SKM-1 (cell line): ENCODE measurements around the gene C2.
"Not testable (repeated sequence)": the region's sequence is repeated elsewhere in the genome, so short reads cannot be mapped to it uniquely, and the experiment has no call there.

Source experiments
- DNase-seq: peaks from one replicate; lab custom pipeline; 2025; ENCODE audit not compliant: unreplicated experiment; lab: John Stamatoyannopoulos, UW

The C2 gene

DNA sequence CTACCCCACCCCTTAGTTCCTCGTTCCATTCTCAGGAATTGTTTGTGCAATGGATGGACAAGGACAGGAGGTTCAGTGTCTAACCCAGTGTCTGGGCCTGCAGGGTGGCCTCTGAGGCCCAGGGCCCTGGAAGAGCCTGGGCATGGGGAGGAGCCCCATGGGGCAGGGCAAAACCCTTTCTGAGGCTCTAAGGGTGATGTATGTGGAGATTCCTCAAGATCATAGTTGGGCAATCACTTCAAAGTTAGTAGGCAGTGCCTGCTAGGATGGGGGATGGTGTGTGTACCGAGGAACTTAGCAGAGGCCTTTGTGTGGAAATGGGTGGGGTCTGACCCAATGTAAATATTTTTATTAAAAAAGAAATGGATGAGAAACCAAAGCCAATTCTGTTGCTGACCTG lies 6.7 kb upstream of the C2 start:
- DNase-seq = no peak

DNA sequence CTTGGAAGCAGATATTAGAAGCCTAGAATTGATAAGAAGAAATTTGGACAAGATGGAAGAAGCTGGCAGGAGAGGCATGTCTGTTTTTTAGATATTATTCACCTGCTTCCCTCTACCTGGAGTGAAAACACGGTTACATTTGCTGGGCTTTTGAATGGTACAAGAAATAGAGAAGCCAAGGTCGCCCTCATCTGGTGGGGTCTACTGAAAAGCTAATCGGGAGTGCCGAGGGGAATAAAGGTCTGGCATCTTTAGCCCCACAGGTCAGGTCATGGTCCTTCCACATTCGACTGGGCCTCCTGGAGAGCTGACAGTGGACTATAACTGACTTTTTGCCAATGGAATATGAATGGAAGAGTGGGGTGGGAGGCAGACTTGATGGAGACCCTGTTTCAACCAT lies 4.6 kb upstream of the C2 start:
- DNase-seq = no peak

DNA sequence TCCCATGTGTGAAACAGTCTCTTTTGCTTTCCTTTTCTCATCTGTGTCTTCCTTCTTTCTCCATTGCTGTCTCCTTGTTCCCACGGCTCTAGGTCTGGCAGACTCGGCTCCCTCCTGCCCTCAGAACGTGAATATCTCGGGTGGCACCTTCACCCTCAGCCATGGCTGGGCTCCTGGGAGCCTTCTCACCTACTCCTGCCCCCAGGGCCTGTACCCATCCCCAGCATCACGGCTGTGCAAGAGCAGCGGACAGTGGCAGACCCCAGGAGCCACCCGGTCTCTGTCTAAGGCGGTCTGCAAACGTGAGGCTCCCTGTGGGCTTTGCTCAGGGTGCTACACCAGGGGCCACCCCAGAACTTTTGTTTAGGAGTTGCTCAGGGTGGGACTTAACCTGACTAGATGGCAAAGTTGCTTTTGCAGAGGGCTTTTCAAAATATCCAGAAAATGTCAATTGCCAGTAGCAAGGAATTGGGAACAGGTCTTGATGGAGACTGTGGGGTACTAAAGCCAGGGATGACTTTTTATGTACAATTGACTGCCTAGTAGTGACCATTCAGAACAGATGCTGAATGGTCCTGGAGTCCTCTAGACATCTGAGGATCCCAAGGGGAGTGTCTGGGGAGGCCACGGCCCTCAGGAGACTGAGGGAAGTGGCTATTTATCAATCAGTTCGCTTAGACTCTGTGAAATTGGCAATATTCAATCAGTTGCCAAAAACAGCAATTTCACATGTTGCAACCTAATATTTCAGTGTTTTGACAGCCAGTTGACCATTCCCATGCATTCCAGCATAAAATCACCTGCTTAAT lies 550 bp downstream of the C2 start:
- DNase-seq = no peak

DNA sequence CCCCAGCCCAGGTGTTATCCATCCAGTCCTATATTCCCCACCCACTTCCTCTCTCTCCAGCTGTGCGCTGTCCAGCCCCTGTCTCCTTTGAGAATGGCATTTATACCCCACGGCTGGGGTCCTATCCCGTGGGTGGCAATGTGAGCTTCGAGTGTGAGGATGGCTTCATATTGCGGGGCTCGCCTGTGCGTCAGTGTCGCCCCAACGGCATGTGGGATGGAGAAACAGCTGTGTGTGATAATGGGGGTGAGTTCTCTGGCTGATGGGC lies 1.1 kb downstream of the C2 start:
- DNase-seq = no peak

DNA sequence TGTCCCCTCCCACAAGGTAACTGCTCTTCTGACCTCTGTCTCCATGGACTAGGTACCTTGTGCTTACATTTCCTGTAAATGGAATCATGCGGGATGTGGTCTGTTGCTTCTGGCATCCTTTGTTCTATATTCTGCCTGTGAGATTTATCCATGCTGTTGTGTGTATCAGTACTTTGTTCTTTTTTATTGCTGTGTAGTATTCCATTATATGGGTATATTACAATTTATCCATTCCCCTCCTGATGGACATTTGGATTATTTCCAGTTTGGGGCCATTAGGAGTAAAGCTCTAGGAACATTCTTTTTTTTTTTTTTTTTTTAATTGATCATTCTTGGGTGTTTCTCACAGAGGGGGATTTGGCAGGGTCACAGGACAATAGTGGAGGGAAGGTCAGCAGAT lies 3.4 kb downstream of the C2 start:
- no peak for DNase-seq

DNA sequence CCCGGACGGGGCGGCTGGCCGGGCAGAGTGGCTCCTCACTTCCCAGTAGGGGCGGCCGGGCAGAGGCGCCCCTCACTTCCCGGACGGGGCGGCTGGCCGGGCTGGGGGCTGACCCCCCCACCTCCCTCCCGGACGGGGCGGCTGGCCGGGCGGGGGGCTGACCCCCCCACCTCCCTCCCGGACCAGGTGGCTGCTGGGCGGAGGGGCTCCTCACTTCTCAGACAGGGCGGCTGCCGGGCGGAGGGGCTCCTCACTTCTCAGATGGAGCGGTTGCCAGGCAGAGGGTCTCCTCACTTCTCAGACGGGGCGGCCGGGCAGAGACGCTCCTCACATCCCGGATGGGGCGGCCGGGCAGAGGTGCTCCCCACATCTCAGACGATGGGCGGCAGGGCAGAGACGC lies 4.6 kb downstream of the C2 start:
- not testable (repeated sequence) for DNase-seq

DNA sequence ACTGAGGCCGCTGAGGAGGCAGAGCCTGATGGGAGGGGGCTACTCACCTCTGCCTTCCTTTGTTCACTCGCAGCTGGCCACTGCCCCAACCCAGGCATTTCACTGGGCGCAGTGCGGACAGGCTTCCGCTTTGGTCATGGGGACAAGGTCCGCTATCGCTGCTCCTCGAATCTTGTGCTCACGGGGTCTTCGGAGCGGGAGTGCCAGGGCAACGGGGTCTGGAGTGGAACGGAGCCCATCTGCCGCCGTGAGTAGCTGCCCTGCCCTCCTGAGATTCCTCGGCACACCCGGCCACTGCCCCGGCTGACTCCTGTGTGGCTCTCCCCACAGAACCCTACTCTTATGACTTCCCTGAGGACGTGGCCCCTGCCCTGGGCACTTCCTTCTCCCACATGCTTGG lies 6.0 kb downstream of the C2 start:
- no peak for DNase-seq

DNA sequence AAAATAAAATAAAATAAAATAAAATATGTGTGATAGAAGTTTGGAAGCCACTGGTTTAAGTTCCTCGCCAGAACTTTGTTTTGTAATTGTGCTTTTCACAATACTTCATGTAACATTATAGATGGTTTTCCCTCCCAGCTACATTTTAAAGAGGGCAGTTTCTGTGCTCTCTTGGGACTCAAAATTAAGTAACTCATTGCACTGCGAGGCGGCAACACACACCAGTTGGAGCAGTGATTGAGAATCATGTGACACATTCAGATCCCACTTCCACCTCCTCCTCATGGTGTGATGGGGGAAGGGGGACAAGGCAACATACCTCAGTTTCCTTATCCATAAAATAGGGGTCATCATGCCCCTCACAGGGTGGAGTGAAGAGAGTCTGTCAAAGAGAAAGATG lies 7.5 kb downstream of the C2 start:
- no peak for DNase-seq

DNA sequence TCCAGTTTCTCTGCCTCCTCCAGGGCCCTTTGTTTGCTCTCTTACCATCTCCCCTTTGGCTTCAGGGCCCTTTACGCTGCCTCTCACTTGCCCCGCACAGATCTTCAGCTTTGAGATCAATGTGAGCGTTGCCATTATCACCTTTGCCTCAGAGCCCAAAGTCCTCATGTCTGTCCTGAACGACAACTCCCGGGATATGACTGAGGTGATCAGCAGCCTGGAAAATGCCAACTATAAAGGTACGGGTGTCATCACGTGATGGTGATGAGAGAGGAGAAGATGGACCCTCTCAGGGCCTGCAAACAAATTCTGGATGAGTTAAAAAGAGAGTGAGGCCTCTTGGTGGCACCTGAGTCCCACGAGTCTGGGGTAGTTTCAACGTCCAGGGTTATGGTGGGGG lies 8.3 kb downstream of the C2 start:
- DNase-seq = no peak

DNA sequence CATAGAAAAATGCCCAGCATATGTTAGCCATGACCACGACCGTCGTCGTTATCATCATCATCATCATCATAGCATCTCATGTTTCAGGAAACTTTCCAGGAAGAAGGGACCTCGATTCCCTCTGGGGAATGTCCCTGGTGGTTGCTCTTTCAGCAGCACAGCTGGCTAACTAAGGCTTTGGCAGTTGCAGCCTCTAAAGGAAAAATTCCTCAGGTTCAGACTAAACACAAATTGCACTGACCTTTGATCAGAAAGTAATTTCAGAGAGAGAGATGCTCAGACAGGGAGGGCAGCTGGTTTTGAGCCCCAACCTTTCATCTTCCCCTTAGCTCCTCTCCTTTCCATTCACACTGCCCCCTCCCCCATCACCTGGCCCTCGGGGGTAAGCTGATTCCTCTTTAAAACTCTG lies 12.7 kb downstream of the C2 start:
- DNase-seq = no peak

DNA sequence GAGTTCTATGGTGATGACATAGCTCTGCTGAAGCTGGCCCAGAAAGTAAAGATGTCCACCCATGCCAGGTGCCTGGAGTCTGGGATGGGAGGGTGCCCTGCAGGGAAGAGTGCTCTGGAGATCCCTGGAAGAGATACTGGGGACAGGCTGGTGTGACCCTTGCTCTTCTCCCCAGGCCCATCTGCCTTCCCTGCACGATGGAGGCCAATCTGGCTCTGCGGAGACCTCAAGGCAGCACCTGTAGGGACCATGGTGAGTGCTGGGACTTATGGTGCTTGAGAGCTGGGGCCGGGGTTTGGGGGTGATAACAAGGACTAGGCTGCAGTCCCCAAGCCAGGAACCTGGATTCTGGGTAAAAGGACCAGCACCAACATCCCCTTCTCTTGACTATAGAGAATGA lies 16.2 kb downstream of the C2 start:
- DNase-seq = no peak

DNA sequence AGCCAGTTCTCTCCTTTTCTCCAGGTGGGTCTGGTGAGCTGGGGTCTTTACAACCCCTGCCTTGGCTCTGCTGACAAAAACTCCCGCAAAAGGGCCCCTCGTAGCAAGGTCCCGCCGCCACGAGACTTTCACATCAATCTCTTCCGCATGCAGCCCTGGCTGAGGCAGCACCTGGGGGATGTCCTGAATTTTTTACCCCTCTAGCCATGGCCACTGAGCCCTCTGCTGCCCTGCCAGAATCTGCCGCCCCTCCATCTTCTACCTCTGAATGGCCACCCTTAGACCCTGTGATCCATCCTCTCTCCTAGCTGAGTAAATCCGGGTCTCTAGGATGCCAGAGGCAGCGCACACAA lies 17.6 kb downstream of the C2 start:
- no peak for DNase-seq

DNA sequence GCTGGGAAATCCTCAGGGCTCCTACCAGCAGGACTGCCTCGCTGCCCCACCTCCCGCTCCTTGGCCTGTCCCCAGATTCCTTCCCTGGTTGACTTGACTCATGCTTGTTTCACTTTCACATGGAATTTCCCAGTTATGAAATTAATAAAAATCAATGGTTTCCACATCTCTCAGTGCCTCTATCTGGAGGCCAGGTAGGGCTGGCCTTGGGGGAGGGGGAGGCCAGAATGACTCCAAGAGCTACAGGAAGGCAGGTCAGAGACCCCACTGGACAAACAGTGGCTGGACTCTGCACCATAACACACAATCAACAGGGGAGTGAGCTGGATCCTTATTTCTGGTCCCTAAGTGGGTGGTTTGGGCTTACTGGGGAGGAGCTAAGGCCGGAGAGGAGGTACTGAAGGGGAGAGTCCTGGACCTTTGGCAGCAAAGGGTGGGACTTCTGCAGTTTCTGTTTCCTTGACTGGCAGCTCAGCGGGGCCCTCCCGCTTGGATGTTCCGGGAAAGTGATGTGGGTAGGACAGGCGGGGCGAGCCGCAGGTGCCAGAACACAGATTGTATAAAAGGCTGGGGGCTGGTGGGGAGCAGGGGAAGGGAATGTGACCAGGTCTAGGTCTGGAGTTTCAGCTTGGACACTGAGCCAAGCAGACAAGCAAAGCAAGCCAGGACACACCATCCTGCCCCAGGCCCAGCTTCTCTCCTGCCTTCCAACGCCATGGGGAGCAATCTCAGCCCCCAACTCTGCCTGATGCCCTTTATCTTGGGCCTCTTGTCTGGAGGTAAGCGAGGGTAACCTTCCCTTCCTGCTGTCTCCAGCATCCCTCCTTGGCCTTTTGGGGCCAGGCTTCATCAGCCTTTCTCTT lies 18.2 kb downstream of the C2 start, which contains the start of gene CFB:
TSS of gene CFB (plus strand) at position 589 of the 863 bp plus-strand sequence. CDS start at position 716, 127 bp downstream.
- DNase-seq = no peak

DNA sequence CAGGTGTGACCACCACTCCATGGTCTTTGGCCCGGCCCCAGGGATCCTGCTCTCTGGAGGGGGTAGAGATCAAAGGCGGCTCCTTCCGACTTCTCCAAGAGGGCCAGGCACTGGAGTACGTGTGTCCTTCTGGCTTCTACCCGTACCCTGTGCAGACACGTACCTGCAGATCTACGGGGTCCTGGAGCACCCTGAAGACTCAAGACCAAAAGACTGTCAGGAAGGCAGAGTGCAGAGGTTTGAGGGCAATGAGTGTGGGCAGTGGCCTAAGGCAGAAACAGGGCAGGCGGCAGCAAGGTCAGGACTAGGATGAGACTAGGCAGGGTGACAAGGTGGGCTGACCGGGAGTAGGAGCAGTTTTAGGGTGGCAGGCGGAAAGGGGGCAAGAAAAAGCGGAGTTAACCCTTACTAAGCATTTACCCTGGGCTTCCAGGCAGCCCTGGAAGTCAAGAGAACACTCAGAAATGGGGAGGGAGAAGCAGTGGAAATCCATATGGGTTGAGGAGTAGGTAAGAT lies 18.9 kb downstream of the C2 start:
- DNase-seq = no peak

DNA sequence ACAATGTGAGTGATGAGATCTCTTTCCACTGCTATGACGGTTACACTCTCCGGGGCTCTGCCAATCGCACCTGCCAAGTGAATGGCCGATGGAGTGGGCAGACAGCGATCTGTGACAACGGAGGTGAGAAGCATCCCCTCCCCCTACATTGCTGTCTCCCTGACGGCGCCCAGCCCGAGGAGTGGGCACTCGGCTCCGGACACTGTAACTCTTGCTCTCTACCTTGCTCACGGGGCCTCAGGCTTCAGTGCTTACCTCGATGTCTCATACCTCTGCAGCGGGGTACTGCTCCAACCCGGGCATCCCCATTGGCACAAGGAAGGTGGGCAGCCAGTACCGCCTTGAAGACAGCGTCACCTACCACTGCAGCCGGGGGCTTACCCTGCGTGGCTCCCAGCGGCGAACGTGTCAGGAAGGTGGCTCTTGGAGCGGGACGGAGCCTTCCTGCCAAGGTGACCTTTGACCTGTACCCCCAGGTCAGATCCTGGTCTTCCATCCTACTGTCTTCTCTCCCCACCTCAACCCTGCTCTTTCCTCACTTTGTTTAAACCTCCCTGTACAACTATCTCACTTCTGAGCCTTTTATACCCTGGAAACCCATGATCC lies 19.7 kb downstream of the C2 start:
- DNase-seq = no peak

DNA sequence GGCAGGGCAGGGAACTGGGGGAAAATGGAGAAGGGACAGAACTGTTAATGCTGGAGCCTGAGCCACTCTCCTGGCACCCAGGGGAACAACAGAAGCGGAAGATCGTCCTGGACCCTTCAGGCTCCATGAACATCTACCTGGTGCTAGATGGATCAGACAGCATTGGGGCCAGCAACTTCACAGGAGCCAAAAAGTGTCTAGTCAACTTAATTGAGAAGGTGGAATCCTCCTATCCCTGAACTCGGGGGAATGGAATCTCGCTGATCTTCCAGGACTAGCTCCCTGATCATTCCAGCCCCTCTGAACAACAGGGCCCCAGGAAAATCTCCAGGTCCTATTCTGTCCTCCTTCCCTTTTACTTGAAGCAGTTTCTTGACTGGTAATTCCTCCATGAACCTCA lies 20.3 kb downstream of the C2 start:
- DNase-seq = no peak

DNA sequence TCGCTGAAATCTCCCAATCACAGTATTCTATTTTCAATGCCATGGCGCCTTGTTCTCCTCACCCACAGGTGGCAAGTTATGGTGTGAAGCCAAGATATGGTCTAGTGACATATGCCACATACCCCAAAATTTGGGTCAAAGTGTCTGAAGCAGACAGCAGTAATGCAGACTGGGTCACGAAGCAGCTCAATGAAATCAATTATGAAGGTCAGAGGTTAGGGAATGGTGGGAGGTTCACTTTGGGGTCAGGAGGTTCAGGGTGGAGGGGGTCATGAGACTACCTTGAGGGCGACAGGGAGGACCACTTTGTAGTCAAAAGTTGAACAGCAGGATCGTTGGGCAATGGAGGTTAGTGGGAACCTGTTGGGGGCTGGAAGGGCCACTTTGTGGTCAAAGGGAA lies 20.8 kb downstream of the C2 start:
- no peak for DNase-seq

DNA sequence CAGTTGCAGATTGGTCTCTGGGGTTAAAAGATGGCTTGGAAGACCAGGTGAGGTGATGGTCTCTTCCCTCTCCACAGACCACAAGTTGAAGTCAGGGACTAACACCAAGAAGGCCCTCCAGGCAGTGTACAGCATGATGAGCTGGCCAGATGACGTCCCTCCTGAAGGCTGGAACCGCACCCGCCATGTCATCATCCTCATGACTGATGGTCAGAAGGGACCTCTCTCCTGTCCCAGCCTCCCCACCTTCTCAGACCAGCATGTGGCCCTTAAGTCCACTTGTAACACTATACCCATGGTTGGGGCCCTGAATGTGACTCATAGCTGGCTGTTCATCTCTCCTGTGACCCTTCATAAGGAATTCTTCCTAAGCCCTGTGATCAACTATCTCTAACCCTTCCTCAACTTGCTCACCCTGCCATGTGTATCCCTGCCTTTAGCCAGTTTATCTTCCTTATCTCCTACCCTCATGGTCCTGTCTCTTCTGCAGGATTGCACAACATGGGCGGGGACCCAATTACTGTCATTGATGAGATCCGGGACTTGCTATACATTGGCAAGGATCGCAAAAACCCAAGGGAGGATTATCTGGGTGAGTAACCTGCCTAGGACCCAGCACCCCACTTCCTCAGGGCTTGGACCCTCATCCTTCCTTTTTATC lies 21.4 kb downstream of the C2 start:
- no peak for DNase-seq

DNA sequence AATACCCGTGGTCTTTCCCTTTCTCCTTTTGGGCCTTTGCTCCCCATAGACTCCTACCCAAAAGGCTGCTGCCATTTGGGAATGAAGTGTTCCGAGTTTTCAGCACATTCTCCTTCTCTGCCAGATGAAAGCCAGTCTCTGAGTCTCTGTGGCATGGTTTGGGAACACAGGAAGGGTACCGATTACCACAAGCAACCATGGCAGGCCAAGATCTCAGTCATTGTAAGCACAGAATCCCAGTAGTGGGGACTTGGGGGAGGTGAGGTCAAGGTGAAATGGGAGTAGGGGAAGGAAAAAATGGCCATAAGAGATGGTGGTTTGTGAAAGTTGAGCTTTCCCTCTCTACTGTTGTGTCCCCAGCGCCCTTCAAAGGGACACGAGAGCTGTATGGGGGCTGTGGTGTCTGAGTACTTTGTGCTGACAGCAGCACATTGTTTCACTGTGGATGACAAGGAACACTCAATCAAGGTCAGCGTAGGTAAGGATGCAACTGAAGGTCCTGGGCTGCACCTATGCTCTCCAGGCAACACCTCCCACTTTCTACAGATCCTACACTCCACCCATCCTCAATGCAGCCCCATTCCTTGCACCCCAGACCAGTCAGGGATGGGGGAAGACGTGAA lies 22.5 kb downstream of the C2 start:
- no peak for DNase-seq

DNA sequence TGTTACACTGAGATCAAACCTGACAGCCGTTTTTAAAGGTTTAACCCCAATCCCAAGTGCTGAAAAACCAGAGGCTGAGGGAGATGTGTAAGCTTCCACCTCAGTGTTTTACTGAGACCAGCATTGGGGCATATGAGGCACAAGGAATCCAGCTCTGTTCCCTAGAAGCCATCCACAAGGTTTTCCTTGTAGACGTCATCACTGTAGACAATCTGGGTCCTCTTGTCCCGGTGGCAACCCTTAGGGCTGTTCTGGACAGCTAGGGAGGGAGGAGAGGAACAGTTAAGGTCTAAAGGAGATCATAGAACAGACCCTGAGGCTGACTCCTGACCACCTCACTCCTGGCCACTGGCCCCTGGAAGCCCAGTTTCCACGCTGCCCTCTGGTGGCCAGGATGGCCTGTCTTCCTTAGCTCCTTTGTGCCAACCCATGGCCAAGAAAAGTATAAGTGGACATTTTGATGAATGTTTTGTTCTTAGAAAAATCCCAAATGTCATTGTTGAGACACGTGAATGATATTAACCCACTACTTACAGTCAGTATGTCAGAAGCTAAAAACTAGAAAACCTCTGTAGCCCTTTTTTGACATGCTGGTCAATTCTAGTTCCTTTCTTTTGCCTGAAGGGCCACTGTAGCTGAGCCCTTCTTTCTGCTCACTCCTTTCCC lies 24.8 kb downstream of the C2 start:
- no peak for DNase-seq

DNA sequence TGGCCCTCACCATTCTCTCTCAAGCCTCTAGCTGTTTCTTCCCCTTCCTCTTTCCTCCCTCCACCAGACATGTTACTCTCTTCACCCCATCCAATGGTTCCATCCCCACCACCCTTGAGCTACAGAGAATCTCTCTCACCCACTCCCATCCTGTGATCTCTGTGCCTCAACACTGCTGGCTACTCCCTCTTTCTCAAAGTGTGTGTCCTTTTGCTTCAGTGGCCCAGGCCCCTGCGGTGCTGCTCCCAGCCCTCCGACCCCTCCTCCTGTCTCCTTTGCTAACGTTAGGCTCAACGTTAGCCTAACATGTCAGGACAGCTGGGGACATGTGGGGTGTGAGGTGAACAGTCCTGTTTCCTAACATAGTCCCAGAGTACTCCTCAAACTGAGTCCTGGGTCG lies 25.4 kb downstream of the C2 start:
- DNase-seq = no peak
